Measurements from ENCODE around the gene COL4A1.

COL4A1 gene

GRCh38 chr13:110149036-110149435, 157.9 kb downstream of the COL4A1 start:
- TF ChIP-seq SP1 (IDR thresholded peaks at IDR 0.05) = no peak
- TF ChIP-seq SUZ12 (IDR thresholded peaks at IDR 0.05) = no peak
- TF ChIP-seq FOXA1 (IDR thresholded peaks at IDR 0.05) = no peak
- no peak for TF ChIP-seq ELF4 (IDR thresholded peaks at IDR 0.05)
- TF ChIP-seq NFRKB (IDR thresholded peaks at IDR 0.05) = no peak
- TF ChIP-seq TARDBP (IDR thresholded peaks at IDR 0.05) = no peak
- TF ChIP-seq FOXK2 (IDR thresholded peaks at IDR 0.05) = no peak
- TF ChIP-seq HDGF (IDR thresholded peaks at IDR 0.05; ENCODE audit: borderline replicate concordance) = no peak
- DNase-seq (ENCODE audit: extremely low spot score) = no peak
- ChIA-PET CTCF (no interaction called here), POLR2A (no interaction called here)

GRCh38 chr13:110140099-110140498, 166.9 kb downstream of the COL4A1 start:
- TF ChIP-seq NFRKB (IDR thresholded peaks at IDR 0.05) (no peak), CTBP1 (IDR thresholded peaks at IDR 0.05; ENCODE audit: borderline replicate concordance) (no peak), BHLHE40 (IDR thresholded peaks at IDR 0.05; ENCODE audit: borderline replicate concordance) (no peak), TARDBP (IDR thresholded peaks at IDR 0.05) (no peak), SUZ12 (IDR thresholded peaks at IDR 0.05) (no peak), L3MBTL2 (conservative IDR thresholded peaks at IDR 0.05) (no peak), ZNF384 (IDR thresholded peaks at IDR 0.05) (no peak)
- no peak for DNase-seq (ENCODE audit: extremely low spot score)
- POLR2A ChIA-PET = no interaction called here
- CTCF ChIA-PET = no interaction called here

- TF ChIP-seq BHLHE40 (IDR thresholded peaks at IDR 0.05; ENCODE audit: borderline replicate concordance) = no peak
- TF ChIP-seq SP1 (IDR thresholded peaks at IDR 0.05) = no peak
- TF ChIP-seq ZNF384 (IDR thresholded peaks at IDR 0.05) = no peak
- no peak for TF ChIP-seq LEF1 (IDR thresholded peaks at IDR 0.05; ENCODE audit: borderline replicate concordance)
- no peak for TF ChIP-seq TARDBP (IDR thresholded peaks at IDR 0.05)
- no peak for TF ChIP-seq NFRKB (IDR thresholded peaks at IDR 0.05)
- no peak for TF ChIP-seq ARNT (IDR thresholded peaks at IDR 0.05)
- TF ChIP-seq L3MBTL2 (conservative IDR thresholded peaks at IDR 0.05) = no peak
- TF ChIP-seq FOXA1 (IDR thresholded peaks at IDR 0.05) = no peak
- TF ChIP-seq FOXK2 (IDR thresholded peaks at IDR 0.05) = no peak
- no peak for TF ChIP-seq PKNOX1 (IDR thresholded peaks at IDR 0.05)
- TF ChIP-seq FOXM1 (IDR thresholded peaks at IDR 0.05; ENCODE audit: borderline replicate concordance) = no peak
- TF ChIP-seq HDGF (IDR thresholded peaks at IDR 0.05; ENCODE audit: borderline replicate concordance) = no peak
- no peak for TF ChIP-seq SUZ12 (IDR thresholded peaks at IDR 0.05)
- TF ChIP-seq ELF4 (IDR thresholded peaks at IDR 0.05) = no peak
- DNase-seq (ENCODE audit: extremely low spot score) = no peak
- ChIA-PET CTCF (no interaction called here), POLR2A (no interaction called here)
Observed at GRCh38 chr13:110138700-110139036, 168.3 kb downstream of the COL4A1 start.

DNA sequence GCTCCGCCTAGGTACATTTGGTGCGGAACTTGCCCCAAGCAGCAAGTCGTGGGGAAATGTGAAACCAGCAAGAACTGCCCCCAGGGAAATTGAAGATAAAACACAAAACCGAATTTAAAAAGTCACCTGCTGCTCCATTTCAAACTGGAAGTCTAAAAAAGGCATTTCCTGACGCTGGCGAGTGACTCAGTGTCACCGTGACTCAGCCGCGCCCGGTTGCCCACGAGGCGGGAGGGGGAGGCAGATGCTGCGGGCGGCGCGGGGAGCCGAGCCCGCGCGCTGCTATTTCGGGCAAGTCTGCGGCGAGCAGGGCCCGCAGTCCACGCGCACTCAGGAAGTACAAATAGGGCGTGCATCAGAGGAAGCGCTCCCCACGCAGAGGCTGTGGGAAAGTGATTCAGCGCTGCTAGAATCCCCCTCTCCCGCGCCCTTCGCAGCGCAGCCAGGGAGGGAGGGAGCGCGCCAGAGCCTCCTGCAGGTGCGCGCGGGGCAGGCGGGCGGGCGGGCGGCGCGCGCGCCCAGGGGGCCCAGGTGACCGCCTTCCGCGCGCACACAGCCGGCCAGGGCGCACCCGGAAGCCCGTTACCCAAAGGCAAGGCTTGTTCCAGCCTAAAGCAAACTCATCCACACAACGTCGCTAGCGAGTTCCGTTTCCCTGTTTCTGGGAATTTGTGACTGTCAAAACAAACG, 168.8 kb downstream of the COL4A1 start:
- CTCF ChIA-PET = no interaction called here
- DNase-seq (ENCODE audit: extremely low spot score) = peak; percentile 20
- POLR2A ChIA-PET = no interaction called here
- TF ChIP-seq SP1 (IDR thresholded peaks at IDR 0.05) (no peak), NFRKB (IDR thresholded peaks at IDR 0.05) (no peak), BHLHE40 (IDR thresholded peaks at IDR 0.05; ENCODE audit: borderline replicate concordance) (no peak), L3MBTL2 (conservative IDR thresholded peaks at IDR 0.05) (no peak; the same call in 1 of the 2 replicates), ARNT (IDR thresholded peaks at IDR 0.05) (no peak), FOXA1 (IDR thresholded peaks at IDR 0.05) (no peak), PKNOX1 (IDR thresholded peaks at IDR 0.05) (no peak), LEF1 (IDR thresholded peaks at IDR 0.05; ENCODE audit: borderline replicate concordance) (no peak)

- DNase-seq (ENCODE audit: extremely low spot score) = peak; percentile 8
- POLR2A ChIA-PET = no interaction called here
- CTCF ChIA-PET = no interaction called here
- no peak for TF ChIP-seq ARNT (IDR thresholded peaks at IDR 0.05)
- no peak for TF ChIP-seq FOXK2 (IDR thresholded peaks at IDR 0.05)
Observed at GRCh38 chr13:110137680-110138009, 169.3 kb downstream of the COL4A1 start.

DNA sequence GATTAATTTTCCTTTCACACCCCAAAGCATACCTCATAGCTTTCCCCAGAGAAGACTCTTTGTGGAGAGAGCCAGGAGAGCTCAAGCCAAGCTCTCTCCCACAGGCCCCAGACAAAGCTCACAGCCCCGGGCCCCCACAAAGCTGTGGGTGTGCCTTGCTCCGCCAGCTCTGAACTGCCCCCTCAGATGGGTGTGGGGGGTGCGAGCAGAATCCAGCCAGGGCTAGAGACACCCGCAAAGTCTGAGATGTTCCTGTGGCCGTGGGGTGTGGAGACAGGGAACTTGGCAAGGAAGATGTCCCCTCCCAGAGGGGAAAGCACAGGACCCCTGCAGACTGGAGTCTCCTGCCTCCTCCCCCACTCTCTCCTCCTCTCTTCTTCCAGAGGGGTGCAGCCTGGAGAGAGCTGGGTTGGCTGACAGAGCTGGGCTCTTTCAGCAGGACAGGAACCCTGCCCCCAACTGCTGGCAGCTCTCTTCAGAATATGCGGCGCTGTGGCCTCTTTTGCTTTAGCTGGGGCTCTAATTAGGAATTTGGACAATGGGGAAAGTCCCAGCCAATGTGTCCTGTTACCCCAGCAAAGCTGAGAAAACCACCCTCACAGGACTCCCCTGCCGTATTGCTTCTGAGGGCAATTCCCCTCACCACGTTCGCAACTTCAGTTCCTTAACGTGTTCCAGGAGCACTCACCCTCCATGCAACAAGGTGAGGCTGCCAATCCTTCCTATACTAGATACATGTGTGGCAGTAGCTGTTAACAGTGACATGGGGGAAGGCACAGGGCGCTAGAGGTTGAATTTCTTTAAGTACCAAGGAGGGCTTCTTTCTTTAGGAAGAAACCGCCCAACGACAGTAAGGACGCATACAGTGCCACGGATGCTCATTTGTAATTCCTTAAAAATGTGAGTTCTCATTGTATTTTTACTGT, 170.0 kb downstream of the COL4A1 start:
- no peak for TF ChIP-seq PKNOX1 (IDR thresholded peaks at IDR 0.05)
- no peak for TF ChIP-seq FOXM1 (IDR thresholded peaks at IDR 0.05; ENCODE audit: borderline replicate concordance)
- TF ChIP-seq BHLHE40 (IDR thresholded peaks at IDR 0.05; ENCODE audit: borderline replicate concordance) = no peak
- no peak for TF ChIP-seq L3MBTL2 (conservative IDR thresholded peaks at IDR 0.05)
- TF ChIP-seq LEF1 (IDR thresholded peaks at IDR 0.05; ENCODE audit: borderline replicate concordance) = no peak
- TF ChIP-seq NFRKB (IDR thresholded peaks at IDR 0.05) = no peak
- TF ChIP-seq ELF4 (IDR thresholded peaks at IDR 0.05) = no peak
- TF ChIP-seq ZNF384 (IDR thresholded peaks at IDR 0.05) = no peak
- TF ChIP-seq FOXK2 (IDR thresholded peaks at IDR 0.05) = no peak
- TF ChIP-seq SP1 (IDR thresholded peaks at IDR 0.05) = no peak
- TF ChIP-seq ARNT (IDR thresholded peaks at IDR 0.05) = no peak
- TF ChIP-seq SUZ12 (IDR thresholded peaks at IDR 0.05) = no peak
- TF ChIP-seq CTBP1 (IDR thresholded peaks at IDR 0.05; ENCODE audit: borderline replicate concordance) = no peak
- TF ChIP-seq TARDBP (IDR thresholded peaks at IDR 0.05) = no peak
- no peak for TF ChIP-seq FOXA1 (IDR thresholded peaks at IDR 0.05)
- no peak for TF ChIP-seq HDGF (IDR thresholded peaks at IDR 0.05; ENCODE audit: borderline replicate concordance)
- ChIA-PET POLR2A (no interaction called here), CTCF (no interaction called here)
- no peak for DNase-seq (ENCODE audit: extremely low spot score)

Data from HEK293T (cell line).